Hindlimb muscle (tissue), 1 donor: ENCODE data around the gene OR2A42. TPM values are rescaled to one million over a fixed set of nuclear protein-coding genes. Genes with fewer than 3 reads are reported as not detected.
"Not testable (repeated sequence)": the region's sequence is repeated elsewhere in the genome, so short reads cannot be mapped to it uniquely, and the experiment has no call there.

Experiments used
- DNase-seq: peaks from one replicate; pipeline ENCODE4 v3.0.0-alpha.2; 2013
- polyA plus RNA-seq: library from polyadenylated mRNA; unstranded; fragments of 120-200 nt; gene quantifications from one replicate; pipeline ENCODE4 v1.2.1, GENCODE V29; 2013; ENCODE audit not compliant: insufficient read length

OR2A42 gene
- polyA plus RNA-seq, 1 donor: 0.53 TPM

DNA sequence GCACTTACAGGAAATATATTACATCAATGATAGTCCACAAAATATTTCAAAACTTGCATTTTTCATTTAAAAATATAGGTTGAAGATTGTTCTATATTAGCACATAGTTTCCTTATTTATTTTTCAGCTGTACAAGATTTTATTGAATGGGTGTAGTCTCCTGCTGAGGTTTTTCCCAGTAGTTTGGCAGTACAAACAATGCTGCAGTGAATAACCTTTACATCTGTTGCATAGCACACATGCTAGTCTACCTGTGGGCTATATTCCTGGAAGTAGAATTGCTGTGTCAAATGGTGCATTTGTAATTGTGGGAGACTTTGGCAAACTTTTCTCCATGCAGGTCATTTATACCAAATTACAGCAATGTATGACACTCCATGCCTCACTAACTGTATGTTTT lies 18.9 kb downstream of the OR2A42 start:
- not testable (repeated sequence) for DNase-seq

GRCh38 chr7:144219149-144219548 lies 20.3 kb downstream of the OR2A42 start:
- DNase-seq: not testable (repeated sequence)

DNA sequence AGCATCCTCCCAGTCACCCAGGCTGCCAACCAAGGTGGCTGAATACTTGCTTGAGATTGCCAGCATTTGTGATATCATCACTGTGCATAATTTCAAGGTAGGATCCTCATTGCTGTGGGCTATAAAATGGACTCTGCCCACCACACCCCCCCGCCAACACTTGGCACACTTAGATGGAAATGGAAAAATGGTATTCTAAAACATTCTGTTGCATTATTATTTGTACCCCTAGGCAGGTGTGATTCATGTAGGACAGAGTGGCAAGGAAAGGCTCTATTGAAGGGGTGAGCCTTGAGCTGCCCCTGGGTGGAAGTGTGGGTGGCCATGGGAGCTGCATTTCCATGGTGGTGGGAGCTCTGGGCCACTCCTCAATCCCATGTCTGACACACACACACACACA lies 20.8 kb downstream of the OR2A42 start:
- not testable (repeated sequence) for DNase-seq

- not testable (repeated sequence) for DNase-seq
Measured at GRCh38 chr7:144217200-144217599, 22.2 kb downstream of the OR2A42 start.

GRCh38 chr7:144205306-144205705 lies 34.1 kb downstream of the OR2A42 start:
- DNase-seq: not testable (repeated sequence)

DNA sequence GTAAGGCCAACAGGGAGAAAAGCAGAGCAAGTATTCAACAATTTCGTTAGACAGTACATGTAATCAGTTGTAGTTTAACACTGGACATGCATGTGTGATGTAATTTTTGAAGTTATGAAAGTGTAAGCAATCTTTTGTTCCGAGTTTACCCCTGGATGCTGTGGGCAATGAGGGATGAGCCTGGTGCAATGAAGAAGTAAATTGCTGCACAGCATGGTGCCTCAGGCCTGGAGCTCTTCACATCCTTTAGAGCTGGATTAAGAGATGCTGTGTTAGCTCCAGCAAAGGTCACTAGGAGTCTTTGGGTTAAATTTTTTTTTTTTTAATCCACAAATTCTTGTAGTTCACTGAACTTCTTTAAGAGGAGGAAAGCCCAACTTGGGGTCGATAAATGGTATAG lies 36.3 kb downstream of the OR2A42 start:
- DNase-seq: not testable (repeated sequence)

GRCh38 chr7:144201978-144202377 lies 37.4 kb downstream of the OR2A42 start:
- DNase-seq: not testable (repeated sequence)

GRCh38 chr7:144198934-144199333 lies 40.5 kb downstream of the OR2A42 start:
- DNase-seq: not testable (repeated sequence)

- not testable (repeated sequence) for DNase-seq
Measured at GRCh38 chr7:144195212-144195872, 44.1 kb downstream of the OR2A42 start, which contains the start of gene ARHGEF35. Gene ARHGEF35, minus strand, starts transcription at chr7:144195833. Its CDS starts 7,450 bp downstream, at chr7:144188383.

- not testable (repeated sequence) for DNase-seq
Measured at GRCh38 chr7:144194453-144194852, 45.0 kb downstream of the OR2A42 start.

- DNase-seq: not testable (repeated sequence)
Measured at GRCh38 chr7:144193782-144194181, 45.6 kb downstream of the OR2A42 start.

DNA sequence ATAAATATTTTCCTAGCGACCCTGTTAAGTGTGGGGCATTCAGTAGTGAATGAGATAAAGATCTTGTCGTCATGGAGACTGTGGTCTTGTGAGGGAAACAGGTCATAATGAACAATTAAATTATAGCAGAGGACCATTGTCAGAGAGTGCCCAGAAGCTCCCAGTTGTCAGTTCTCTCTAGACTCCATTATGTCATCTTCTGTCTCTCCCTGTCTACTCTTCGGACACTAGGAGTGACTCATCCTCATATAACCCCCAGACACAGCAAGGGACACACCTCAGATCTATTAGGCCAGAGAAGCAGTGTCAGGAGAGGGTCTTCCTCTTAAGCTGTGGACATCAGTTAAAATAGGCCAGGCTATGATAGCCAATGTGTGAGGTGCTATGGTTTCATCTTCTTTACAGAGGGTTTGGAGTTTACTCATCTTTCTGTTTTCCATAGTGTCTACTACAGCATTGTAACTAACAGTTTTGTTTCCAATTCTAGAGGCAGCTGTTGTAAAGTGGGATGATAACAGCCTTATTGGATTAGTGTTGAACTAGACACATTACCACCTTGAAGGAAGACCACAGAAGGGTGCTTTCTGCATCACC lies 50.7 kb downstream of the OR2A42 start:
- not testable (repeated sequence) for DNase-seq

GRCh38 chr7:144187848-144188247 lies 51.6 kb downstream of the OR2A42 start:
- not testable (repeated sequence) for DNase-seq

DNA sequence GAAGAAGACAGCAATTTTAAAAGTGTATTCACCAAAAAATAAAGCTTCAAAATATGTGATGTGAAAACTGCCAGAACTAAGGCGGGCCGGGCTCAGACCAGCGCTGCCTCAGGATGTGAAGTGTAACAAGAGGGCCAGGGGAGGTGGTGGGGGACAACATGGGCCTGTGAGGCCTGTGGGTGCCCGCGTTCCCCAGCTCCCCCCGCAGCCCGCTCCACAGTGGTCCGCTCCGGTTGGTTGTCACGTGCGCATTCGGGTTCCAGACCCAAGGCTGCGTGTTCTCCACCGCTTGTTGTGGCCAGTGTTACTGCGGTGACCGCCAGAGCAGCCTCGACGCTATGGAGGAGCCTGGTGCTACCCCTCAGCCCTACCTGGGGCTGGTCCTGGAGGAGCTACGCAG lies 56.2 kb downstream of the OR2A42 start, which contains the start of gene CTAGE4:
TSS of gene CTAGE4 (plus strand) at position 301 of the 400 bp plus-strand sequence. CDS start at position 339, 38 bp downstream.
- not testable (repeated sequence) for DNase-seq

DNA sequence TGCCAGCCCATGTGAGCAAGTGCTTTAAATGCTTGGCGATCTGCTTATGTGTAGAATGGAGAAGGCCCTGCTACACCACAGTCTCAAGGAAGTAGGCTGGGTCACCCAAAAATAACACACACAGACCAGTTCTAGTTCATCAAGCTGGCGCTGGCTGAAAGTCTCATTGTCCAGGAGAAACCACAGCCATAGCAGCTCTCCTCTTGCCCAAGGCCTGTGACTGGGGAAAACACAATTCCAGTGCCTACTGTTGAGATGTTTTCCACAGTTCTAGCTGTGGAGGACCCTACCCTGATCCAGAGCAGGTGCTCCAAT lies 60.3 kb downstream of the OR2A42 start:
- not testable (repeated sequence) for DNase-seq

GRCh38 chr7:144178380-144179164 lies 60.8 kb downstream of the OR2A42 start:
- DNase-seq: not testable (repeated sequence)

Other genes with a start within 250 kb of the OR2A42 start
- not detected for gene OR6B1, start 239.3 kb downstream of the OR2A42 start, polyA plus RNA-seq
- not detected for gene OR2A5, start 190.7 kb downstream of the OR2A42 start, polyA plus RNA-seq
- gene OR2A25, start 169.8 kb downstream of the OR2A42 start, polyA plus RNA-seq: not detected
- gene OR2A12, start 153.3 kb downstream of the OR2A42 start, polyA plus RNA-seq: not detected
- gene OR2A2, start 130.0 kb downstream of the OR2A42 start, polyA plus RNA-seq: not detected
- not detected for gene OR2A14, start 116.4 kb downstream of the OR2A42 start, polyA plus RNA-seq
- not detected for gene CTAGE4, start 56.1 kb downstream of the OR2A42 start, polyA plus RNA-seq
- gene ARHGEF35, start 43.8 kb downstream of the OR2A42 start, polyA plus RNA-seq: 1.3 TPM
- gene OR2A7, start 25.2 kb upstream of the OR2A42 start, polyA plus RNA-seq: 1.1 TPM
- 1.4 TPM for gene CTAGE8, start 29.7 kb upstream of the OR2A42 start, polyA plus RNA-seq
- gene OR2A1, start 72.8 kb upstream of the OR2A42 start, polyA plus RNA-seq: 0.19 TPM
- gene ARHGEF5, start 115.8 kb upstream of the OR2A42 start, polyA plus RNA-seq: 2.7 TPM
- gene NOBOX, start 164.1 kb upstream of the OR2A42 start, polyA plus RNA-seq: not detected